Type B pancreatic cell (in vitro differentiated cells): ENCODE measurements around the gene NRAP. TPM values are rescaled to one million over a fixed set of nuclear protein-coding genes. Genes with fewer than 3 reads are reported as not detected.
"Not testable (repeated sequence)": the region's sequence is repeated elsewhere in the genome, so short reads cannot be mapped to it uniquely, and the experiment has no call there.

ENCODE experiments used
- DNase-seq: peaks from one replicate; pipeline ENCODE4 v3.0.0; 2021; ENCODE audit warnings: mixed read lengths; ENCODE audit not compliant: unreplicated experiment; ENCODE audit errors: extremely low spot score
- H3K27ac Mint-ChIP-seq: 2 replicates; pipeline ENCODE4 v1.8.0; 2021; ENCODE audit warnings: mild to moderate bottlenecking, mixed read lengths
- H3K27me3 Mint-ChIP-seq: 2 replicates; pipeline ENCODE4 v1.8.0; 2021; ENCODE audit warnings: mixed read lengths
- H3K36me3 Mint-ChIP-seq: 2 replicates; pipeline ENCODE4 v1.8.0; 2021; ENCODE audit warnings: mixed read lengths
- H3K4me1 Mint-ChIP-seq: one replicate; pipeline ENCODE4 v1.8.0; 2021; ENCODE audit warnings: mixed read lengths; ENCODE audit not compliant: unreplicated experiment
- H3K4me3 Mint-ChIP-seq: 2 replicates; pipeline ENCODE4 v1.8.0; 2021; ENCODE audit warnings: mild to moderate bottlenecking, mixed read lengths
- H3K9me3 Mint-ChIP-seq: 2 replicates; pipeline ENCODE4 v1.8.0; 2021; ENCODE audit warnings: mixed read lengths
- CTCF ChIP-seq: fragments of 200-600 bp; sonication (generic); conservative IDR thresholded peaks from 2 replicates; pipeline ENCODE4 v1.5.0; 2021; ENCODE audit warnings: antibody characterized with exemption, mild to moderate bottlenecking
- total RNA-seq: library from RNA; stranded (reverse); gene quantifications from 2 replicates; pipeline ENCODE4 v1.2.1, GENCODE V29; 2021; ENCODE audit warnings: low replicate concordance

The NRAP gene
- total RNA-seq, 1 donor from 2014 or later: not detected

- Mint-ChIP-seq H3K9me3 (peaks cover 10% of the 10 kb centered on the region), H3K4me1 (no peaks in the 10 kb centered on the region), H3K27me3 (no peaks in the 10 kb centered on the region), H3K27ac (peak overlapping the region; percentile 46), H3K4me3 (no peak overlapping the region), H3K36me3 (no peaks in the 10 kb centered on the region)
- no peak for TF ChIP-seq CTCF
- DNase-seq: no peak
Observed at GRCh38 chr10:113665806-113666354, 2.0 kb upstream of the NRAP start.

- H3K9me3 Mint-ChIP-seq: peaks cover 10% of the 10 kb centered on the region
- H3K4me1 Mint-ChIP-seq: no peaks in the 10 kb centered on the region
- H3K27me3 Mint-ChIP-seq: no peaks in the 10 kb centered on the region
- H3K4me3 Mint-ChIP-seq: no peak overlapping the region
- DNase-seq: no peak
- TF ChIP-seq CTCF: no peak
- no peak overlapping the region for H3K27ac Mint-ChIP-seq
- H3K36me3 Mint-ChIP-seq: no peaks in the 10 kb centered on the region
Observed at GRCh38 chr10:113665352-113665751, 1.5 kb upstream of the NRAP start.

- Mint-ChIP-seq H3K4me3 (no peak overlapping the region), H3K27ac (no peak overlapping the region), H3K27me3 (no peaks in the 10 kb centered on the region), H3K4me1 (no peaks in the 10 kb centered on the region), H3K9me3 (peaks cover 10% of the 10 kb centered on the region), H3K36me3 (no peaks in the 10 kb centered on the region)
- DNase-seq: no peak
- TF ChIP-seq CTCF: no peak
Observed at GRCh38 chr10:113663142-113663541, 699 bp downstream of the NRAP start.

GRCh38 chr10:113661332-113661731, 2.5 kb downstream of the NRAP start:
- no peak for TF ChIP-seq CTCF
- H3K4me3 Mint-ChIP-seq: no peak overlapping the region

GRCh38 chr10:113657544-113657943, 6.3 kb downstream of the NRAP start:
- H3K36me3 Mint-ChIP-seq: no peaks in the 10 kb centered on the region
- no peaks in the 10 kb centered on the region for H3K4me1 Mint-ChIP-seq
- H3K27ac Mint-ChIP-seq: no peak overlapping the region
- TF ChIP-seq CTCF: no peak
- no peak for DNase-seq
- no peak overlapping the region for H3K4me3 Mint-ChIP-seq
- no peaks in the 10 kb centered on the region for H3K27me3 Mint-ChIP-seq
- no peaks in the 10 kb centered on the region for H3K9me3 Mint-ChIP-seq

More at GRCh38 chr10:113661332-113661731, 2.5 kb downstream of the NRAP start:
- H3K4me1 Mint-ChIP-seq: no peaks in the 10 kb centered on the region
- no peak overlapping the region for H3K27ac Mint-ChIP-seq
- H3K9me3 Mint-ChIP-seq: peaks cover 7% of the 10 kb centered on the region
- H3K36me3 Mint-ChIP-seq: no peaks in the 10 kb centered on the region
- no peak for DNase-seq
- H3K27me3 Mint-ChIP-seq: no peaks in the 10 kb centered on the region

GRCh38 chr10:113656896-113657295, 6.9 kb downstream of the NRAP start:
- Mint-ChIP-seq H3K9me3 (no peaks in the 10 kb centered on the region), H3K27ac (no peak overlapping the region), H3K36me3 (no peaks in the 10 kb centered on the region), H3K4me3 (no peak overlapping the region), H3K27me3 (no peaks in the 10 kb centered on the region), H3K4me1 (no peaks in the 10 kb centered on the region)
- TF ChIP-seq CTCF: no peak
- DNase-seq: no peak

GRCh38 chr10:113652456-113652855, 11.4 kb downstream of the NRAP start:
- H3K4me3 Mint-ChIP-seq, H3K27me3 Mint-ChIP-seq, H3K9me3 Mint-ChIP-seq, H3K36me3 Mint-ChIP-seq, H3K27ac Mint-ChIP-seq, H3K4me1 Mint-ChIP-seq, DNase-seq: not testable (repeated sequence)
